ENCODE measurements around the gene R3HCC1L. TPM values are rescaled to one million over a fixed set of nuclear protein-coding genes. Genes with fewer than 3 reads are reported as not detected.

The R3HCC1L gene
- total and polyA plus RNA-seq, 11 donors = 4.0 to 8.6 (median 5.2) TPM

DNA sequence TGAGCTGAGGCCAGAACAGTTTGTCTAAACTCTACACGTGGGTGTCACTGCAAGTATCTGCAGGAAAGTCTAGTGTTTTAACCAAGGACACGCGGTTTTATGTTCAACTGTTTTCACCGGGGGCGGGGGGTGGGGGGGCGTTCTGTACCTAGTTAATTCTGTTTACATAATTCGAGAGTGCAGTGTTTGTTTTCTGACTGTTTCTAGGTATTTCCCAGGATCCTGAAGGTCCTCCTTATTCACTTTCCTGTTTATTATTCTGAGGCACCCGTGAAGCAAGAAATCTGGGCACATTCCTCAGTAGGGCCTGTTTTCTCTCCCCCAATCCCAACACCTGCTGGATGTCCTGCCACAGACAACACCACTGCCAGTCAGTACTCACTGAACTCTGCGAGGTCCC is 125.9 kb downstream of the R3HCC1L start:
- Histone ChIP-seq H3K4me3 (no peak overlapping the region), H3K4me1 (peaks cover 0 to 4% (median 0%) of the 10 kb centered on the region in 12 donors), H3K9me3 (no peaks in the 10 kb centered on the region), H3K36me3 (peaks cover 0 to 9% (median 0%) of the 10 kb centered on the region in 9 donors), H3K27me3 (no peaks in the 10 kb centered on the region), H3K27ac (no peak overlapping the region)
- WGBS, 4 donors = 75 to 79% (median 77%) methylated on average over 9 of the region's 9 CpGs
- ATAC-seq = no peak
- no peak for DNase-seq
- TF ChIP-seq, protein P1, sequence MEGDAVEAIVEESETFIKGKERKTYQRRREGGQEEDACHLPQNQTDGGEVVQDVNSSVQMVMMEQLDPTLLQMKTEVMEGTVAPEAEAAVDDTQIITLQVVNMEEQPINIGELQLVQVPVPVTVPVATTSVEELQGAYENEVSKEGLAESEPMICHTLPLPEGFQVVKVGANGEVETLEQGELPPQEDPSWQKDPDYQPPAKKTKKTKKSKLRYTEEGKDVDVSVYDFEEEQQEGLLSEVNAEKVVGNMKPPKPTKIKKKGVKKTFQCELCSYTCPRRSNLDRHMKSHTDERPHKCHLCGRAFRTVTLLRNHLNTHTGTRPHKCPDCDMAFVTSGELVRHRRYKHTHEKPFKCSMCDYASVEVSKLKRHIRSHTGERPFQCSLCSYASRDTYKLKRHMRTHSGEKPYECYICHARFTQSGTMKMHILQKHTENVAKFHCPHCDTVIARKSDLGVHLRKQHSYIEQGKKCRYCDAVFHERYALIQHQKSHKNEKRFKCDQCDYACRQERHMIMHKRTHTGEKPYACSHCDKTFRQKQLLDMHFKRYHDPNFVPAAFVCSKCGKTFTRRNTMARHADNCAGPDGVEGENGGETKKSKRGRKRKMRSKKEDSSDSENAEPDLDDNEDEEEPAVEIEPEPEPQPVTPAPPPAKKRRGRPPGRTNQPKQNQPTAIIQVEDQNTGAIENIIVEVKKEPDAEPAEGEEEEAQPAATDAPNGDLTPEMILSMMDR (IDR thresholded peaks at IDR 0.05) = no peak
- TF ChIP-seq POLR2A (IDR thresholded peaks at IDR 0.05) = no peak
- intact Hi-C loops (cut with DNase I) = loop anchor here in 2 of 10 donors (5.0 to 10.0 kb wide), 2 partner anchors 47 to 134 kb away; no protein-coding TSS in a partner anchor

DNA sequence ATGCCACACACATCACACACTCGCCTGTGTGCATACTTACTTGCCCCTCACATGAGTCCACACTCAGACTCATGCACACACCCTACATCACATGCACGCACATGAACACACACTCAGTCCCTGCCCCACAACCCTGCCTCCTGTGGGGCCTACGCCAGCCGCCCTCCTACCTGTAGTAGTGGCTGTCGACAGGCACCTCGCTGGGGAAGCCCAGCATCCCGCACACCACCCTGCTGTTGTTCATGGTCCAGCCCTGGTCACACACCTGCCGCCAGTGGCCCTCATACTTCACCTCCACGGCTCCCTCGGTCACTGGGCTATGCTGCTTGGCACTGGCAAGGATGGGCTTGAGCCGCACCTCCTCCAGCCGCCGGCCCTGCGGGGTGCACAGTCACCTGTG is 126.3 kb downstream of the R3HCC1L start:
- DNase-seq = no peak
- H3K36me3 ChIP-seq = peaks cover 0 to 6% (median 0%) of the 10 kb centered on the region in 9 donors
- intact Hi-C loops (cut with DNase I) = loop anchor here in 2 of 10 donors (5.0 to 10.0 kb wide), 2 partner anchors 47 to 134 kb away; no protein-coding TSS in a partner anchor
- no peak overlapping the region for H3K27ac ChIP-seq
- no peaks in the 10 kb centered on the region for H3K27me3 ChIP-seq
- ATAC-seq = no peak
- no peaks in the 10 kb centered on the region for H3K9me3 ChIP-seq
- peaks cover 0 to 4% (median 0%) of the 10 kb centered on the region in 12 donors for H3K4me1 ChIP-seq
- 92 to 96% (median 95%) methylated on average over 14 of the region's 14 CpGs for WGBS, 4 donors
- H3K4me3 ChIP-seq = no peak overlapping the region
- TF ChIP-seq, protein P1 (IDR thresholded peaks at IDR 0.05) = no peak
- TF ChIP-seq POLR2A (IDR thresholded peaks at IDR 0.05) = no peak

DNA sequence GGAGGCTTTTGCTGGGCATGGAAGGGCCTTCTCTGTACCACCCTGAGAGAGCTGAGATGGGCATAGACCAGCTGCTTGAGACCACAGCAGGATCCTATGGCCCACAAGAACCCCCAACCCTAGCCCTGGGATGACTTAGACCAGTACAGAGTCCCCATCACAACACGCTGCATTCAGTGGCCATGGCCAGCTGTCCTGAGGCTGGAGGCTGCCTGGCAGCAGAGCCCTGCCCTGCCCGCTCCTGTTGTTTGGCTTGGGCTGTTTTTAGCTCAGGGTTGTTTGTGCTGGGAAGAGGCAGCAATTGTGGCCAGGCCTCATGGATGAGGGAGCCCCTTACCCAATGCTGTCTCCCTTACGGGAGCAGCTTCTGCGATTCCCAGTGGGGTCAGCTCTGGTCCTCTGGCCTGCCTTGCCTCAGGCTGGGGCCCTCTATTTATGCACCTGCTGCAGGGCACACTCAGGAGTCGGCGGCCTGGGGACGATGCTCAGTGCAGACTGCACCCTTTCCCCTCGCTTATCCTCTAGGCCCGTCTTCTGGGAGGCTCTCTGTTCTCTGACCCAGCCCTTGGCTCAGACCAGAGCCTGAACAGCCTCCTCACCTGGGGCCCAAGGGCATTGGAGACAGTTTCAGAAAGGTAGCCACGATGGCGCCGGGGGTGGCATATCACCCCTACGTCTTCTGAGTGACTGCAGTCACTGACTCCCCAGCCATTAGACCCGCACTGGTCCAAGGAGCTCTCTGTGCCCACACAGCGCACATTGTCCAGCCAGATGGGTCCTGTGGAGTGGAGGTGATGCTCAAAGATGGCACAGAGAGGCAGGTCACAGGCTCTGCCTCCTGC is 127.2 kb downstream of the R3HCC1L start:
- 83 to 91% (median 87%) methylated on average over 12 to 15 of the region's 15 CpGs for WGBS, 4 donors
- H3K27me3 ChIP-seq = no peaks in the 10 kb centered on the region
- ATAC-seq (no peak), DNase-seq (no peak)
- H3K36me3 ChIP-seq = no peaks in the 10 kb centered on the region
- H3K4me1 ChIP-seq = peaks cover 0 to 6% (median 0%) of the 10 kb centered on the region in 12 donors
- no peaks in the 10 kb centered on the region for H3K9me3 ChIP-seq
- TF ChIP-seq, protein P1 (IDR thresholded peaks at IDR 0.05) = no peak
- no peak overlapping the region for H3K4me3 ChIP-seq
- intact Hi-C loops (cut with DNase I) = loop anchor here in 5 of 10 donors (1.0 to 10.0 kb wide), 4 partner anchors 46 to 133 kb away; no protein-coding TSS in a partner anchor
- H3K27ac ChIP-seq = no peak overlapping the region

DNA sequence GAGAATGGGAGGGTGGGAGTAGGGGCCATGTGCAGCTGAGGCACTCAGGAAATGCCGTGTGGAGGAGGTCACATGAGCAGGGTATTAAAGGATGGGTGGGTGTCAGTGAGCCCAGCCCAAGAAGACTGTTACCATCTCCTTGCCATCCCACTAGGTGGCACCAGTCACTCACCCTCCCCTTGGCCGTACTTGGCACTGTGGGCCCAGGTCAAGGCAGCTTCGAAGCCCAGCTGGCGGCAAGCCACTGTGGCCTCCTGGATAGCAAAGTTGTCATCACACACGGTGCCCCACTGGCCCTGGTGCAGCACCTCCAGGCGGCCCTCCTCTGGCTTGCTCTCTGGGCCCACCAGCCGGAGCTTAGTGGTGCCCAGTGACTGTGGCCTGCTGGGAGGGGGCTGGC is 128.1 kb downstream of the R3HCC1L start:
- Histone ChIP-seq H3K27me3 (peaks cover 0 to 3% (median 0%) of the 10 kb centered on the region in 9 donors), H3K27ac (no peak overlapping the region), H3K4me1 (peaks cover 0 to 8% (median under 1%) of the 10 kb centered on the region in 12 donors), H3K4me3 (no peak overlapping the region), H3K36me3 (no peaks in the 10 kb centered on the region), H3K9me3 (no peaks in the 10 kb centered on the region)
- peak; percentile 40 to 83 (median 76) for ATAC-seq
- intact Hi-C loops (cut with DNase I) = loop anchor here in 5 of 10 donors (1.0 to 10.0 kb wide), 4 partner anchors 45 to 132 kb away; no protein-coding TSS in a partner anchor
- peak; percentile 61 to 87 (median 78) for DNase-seq
- TF ChIP-seq, protein P1 (IDR thresholded peaks at IDR 0.05) = peak; percentile 31 to 66 (median 57)
- no peak for TF ChIP-seq POLR2A (IDR thresholded peaks at IDR 0.05)
- 40 to 55% (median 47%) methylated on average over 4 to 7 of the region's 7 CpGs for WGBS, 4 donors
